Lower leg skin (tissue), 4 donors: ENCODE data around the gene MAGED1. TPM values are rescaled to one million over a fixed set of nuclear protein-coding genes. Genes with fewer than 3 reads are reported as not detected.

Experiments used
- DNase-seq, 2 donors: peaks; one replicate each; pipeline ENCODE4 v3.0.0-alpha.2; 2019; ENCODE audit warnings: low spot score in 2 of 2
- H3K4me3 ChIP-seq: fragments of 200-600 bp; sonication (generic); 2 replicates; pipeline ENCODE4 v1.5.1; 2017; ENCODE audit warnings: mild to moderate bottlenecking, low read depth; ENCODE audit not compliant: poor library complexity, severe bottlenecking
- CTCF ChIP-seq, 3 donors: fragments of 450-650 bp; IDR thresholded peaks; one replicate each; pipeline ENCODE4 v1.5.1; 2016; ENCODE audit warnings: antibody characterized with exemption in 3 of 3, mild to moderate bottlenecking in 3 of 3, moderate library complexity in 2 of 3
- POLR2A ChIP-seq, 2 donors: fragments of 450-650 bp; IDR thresholded peaks; one replicate each; pipeline ENCODE4 v1.6.1; 2016 to 2017; ENCODE audit warnings: antibody characterized with exemption in 2 of 2, mild to moderate bottlenecking in 1 of 2, moderate library complexity in 1 of 2
- WGBS, 2 donors: methylation state at CpG; one replicate each; pipeline ENCODE4 v1.1.5; 2018; 5-methylcytosine and 5-hydroxymethylcytosine counted together
- intact Hi-C: fragments of 100-400 bp; cut with DNase I; formaldehyde crosslinking; loops from one replicate; pipeline ENCODE4 v1.15.0; 2023; ENCODE audit warnings: low total_unique reads
- total RNA-seq, 4 donors: library from RNA; depleted of rRNA; stranded (reverse); fragments of >200 nt; gene quantifications; one replicate each; pipeline ENCODE4 v1.1.0, GENCODE V29; 2016

The MAGED1 gene
- total RNA-seq, 4 donors from 2014 or later: 26.0 to 42.3 (median 31.1) TPM

DNA sequence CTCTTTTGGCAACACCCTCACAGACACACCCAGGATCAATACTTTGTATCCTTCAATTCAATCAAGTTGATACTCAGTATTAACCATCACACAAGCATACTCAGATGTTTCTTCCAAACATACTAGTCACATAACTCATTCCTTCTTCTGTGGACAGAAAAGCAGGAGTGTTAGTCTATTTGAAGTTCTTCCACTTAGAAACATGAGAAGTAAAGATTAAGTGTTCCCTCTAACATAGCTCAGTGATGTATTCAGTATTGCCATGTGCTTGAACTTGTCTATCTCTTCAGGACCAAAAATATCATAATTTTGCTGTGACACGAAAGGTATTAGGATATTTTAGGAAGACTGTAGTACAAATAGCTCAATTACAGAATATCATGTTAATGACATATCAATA is 25.8 kb upstream of the MAGED1 start:
- WGBS, 2 donors: 74 to 100% methylated on average over 1 of the region's 1 CpG
- TF ChIP-seq CTCF (IDR thresholded peaks at IDR 0.05): no peak
- TF ChIP-seq POLR2A (IDR thresholded peaks at IDR 0.05): no peak
- intact Hi-C loops: no loop called here
- DNase-seq: no peak
- H3K4me3 ChIP-seq: no peak overlapping the region

DNA sequence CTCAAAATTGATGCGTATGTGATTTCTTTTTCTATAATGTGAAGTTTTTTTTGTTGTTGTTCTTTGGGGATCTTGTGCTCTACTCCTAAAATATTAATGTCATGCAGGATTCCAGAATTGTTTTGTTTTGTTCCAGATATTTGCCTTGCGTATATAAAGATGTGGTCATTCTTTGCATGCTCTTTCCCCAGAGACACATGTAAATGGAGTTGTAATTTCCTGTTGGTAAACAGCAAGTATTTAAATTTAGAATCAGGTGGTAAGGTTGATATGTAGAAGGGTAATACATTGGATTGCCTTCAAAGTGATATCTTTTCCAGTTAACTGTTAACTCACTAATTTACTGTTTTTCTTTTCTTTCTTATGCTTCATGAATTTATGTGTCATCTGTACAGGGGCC is 23.1 kb upstream of the MAGED1 start:
- WGBS, 2 donors: 96 to 98% methylated on average over 2 of the region's 2 CpGs
- intact Hi-C loops: no loop called here
- no peak for TF ChIP-seq POLR2A (IDR thresholded peaks at IDR 0.05)
- no peak for TF ChIP-seq CTCF (IDR thresholded peaks at IDR 0.05)
- no peak overlapping the region for H3K4me3 ChIP-seq
- DNase-seq: no peak

DNA sequence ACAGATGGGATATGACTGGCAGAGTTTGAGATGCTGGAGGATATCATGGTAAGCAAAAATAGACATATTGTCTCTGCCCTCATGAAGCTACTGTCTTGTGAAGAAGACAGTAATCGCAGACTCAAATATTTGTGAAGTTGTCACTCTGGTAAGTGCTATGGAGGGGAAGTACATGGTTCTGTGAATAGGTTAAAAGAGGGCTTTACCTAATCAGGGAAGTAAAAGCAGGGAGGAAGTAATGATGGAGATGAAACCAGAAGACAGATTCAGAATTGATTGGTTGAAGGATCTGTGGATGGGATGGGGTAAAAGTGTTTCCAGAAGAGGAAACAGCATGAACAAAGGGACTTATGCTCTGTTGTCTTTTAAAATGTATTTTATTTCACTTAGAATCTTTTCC is 19.3 kb upstream of the MAGED1 start:
- intact Hi-C loops: no loop called here
- 95 to 100% methylated on average over 1 of the region's 1 CpG for WGBS, 2 donors
- no peak overlapping the region for H3K4me3 ChIP-seq
- TF ChIP-seq CTCF (IDR thresholded peaks at IDR 0.05) (no peak), POLR2A (IDR thresholded peaks at IDR 0.05) (no peak)
- no peak for DNase-seq

DNA sequence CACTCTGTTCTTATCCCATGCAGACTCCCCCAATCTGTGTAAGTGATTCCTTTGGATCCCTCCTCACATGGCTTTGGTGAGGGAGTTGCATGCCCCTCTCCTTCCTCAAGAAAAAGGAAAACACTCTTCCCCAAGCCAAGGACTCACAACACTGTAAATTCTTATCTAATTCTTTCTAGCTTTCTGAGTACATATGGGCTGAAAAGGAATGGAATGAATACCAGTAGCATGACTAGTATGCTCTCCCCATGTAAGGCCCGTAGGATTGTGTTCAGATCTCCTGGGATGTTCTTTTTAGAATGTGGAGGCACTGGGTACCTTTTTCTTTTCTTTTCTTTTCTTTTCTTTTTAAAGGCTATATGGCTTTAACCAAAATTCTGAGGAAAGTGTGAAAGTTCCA is 17.0 kb upstream of the MAGED1 start:
- H3K4me3 ChIP-seq: no peak overlapping the region
- intact Hi-C loops: no loop called here
- DNase-seq: no peak
- 75 to 100% methylated on average over 1 of the region's 1 CpG for WGBS, 2 donors
- TF ChIP-seq CTCF (IDR thresholded peaks at IDR 0.05) (no peak), POLR2A (IDR thresholded peaks at IDR 0.05) (no peak)

- 96 to 97% methylated on average over 1 of the region's 1 CpG for WGBS, 2 donors
- intact Hi-C loops: no loop called here
- TF ChIP-seq POLR2A (IDR thresholded peaks at IDR 0.05) (no peak), CTCF (IDR thresholded peaks at IDR 0.05) (no peak)
- H3K4me3 ChIP-seq: no peak overlapping the region
- no peak for DNase-seq
These were observed 15.4 kb upstream of the MAGED1 start for GRCh38 chrX:51878056-51878455.

DNA sequence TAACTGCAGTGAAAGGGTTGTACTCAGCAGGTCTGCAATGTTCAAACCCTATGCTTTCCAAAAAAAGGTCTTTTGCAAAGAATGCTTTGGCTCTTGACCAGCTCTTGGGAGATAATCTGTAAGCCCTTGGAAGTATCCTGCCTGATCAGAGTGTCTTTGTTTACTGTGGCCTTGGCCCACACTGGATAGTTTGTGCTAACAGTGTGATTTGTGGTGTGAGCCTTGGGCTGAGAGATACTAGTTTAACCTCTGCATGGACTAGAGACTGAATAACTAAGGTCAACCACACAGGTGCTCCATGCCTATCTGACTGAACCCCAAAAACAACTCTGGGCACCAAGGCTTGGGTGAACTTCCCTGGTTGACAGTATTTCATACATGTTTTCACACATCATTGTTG is 3.6 kb upstream of the MAGED1 start:
- TF ChIP-seq CTCF (IDR thresholded peaks at IDR 0.05) (no peak), POLR2A (IDR thresholded peaks at IDR 0.05) (no peak)
- DNase-seq: no peak
- no peak overlapping the region for H3K4me3 ChIP-seq
- intact Hi-C loops: no loop called here
